GM06990 (cell line): ENCODE data around the gene KCNQ5.

Experiments used
- DNase-seq: peaks from one replicate; pipeline ENCODE4 v3.0.0-alpha.2; 2011; ENCODE audit not compliant: insufficient read length; ENCODE audit errors: extremely low read depth
- H3K27me3 ChIP-seq: replicated peaks from 2 replicates; pipeline ENCODE4 v1.6.0; 2011; ENCODE audit warnings: low read length; ENCODE audit not compliant: control insufficient read depth, insufficient read depth
- H3K36me3 ChIP-seq: 2 replicates; pipeline ENCODE4 v1.5.1; 2011; ENCODE audit warnings: low read length; ENCODE audit not compliant: control insufficient read depth, insufficient read depth
- H3K4me3 ChIP-seq: replicated peaks from 2 replicates; pipeline ENCODE4 v1.5.1; 2011; ENCODE audit warnings: low read depth, mild to moderate bottlenecking, control low read depth, low read length
- CTCF ChIP-seq: IDR thresholded peaks from 2 replicates; pipeline ENCODE4 v1.5.1; 2011; ENCODE audit warnings: low read length, control low read depth, mild to moderate bottlenecking, inconsistent platforms; ENCODE audit not compliant: insufficient read depth, poor library complexity, severe bottlenecking

Gene KCNQ5

GRCh38 chr6:73050706-73051105, 428.8 kb downstream of the KCNQ5 start:
- Histone ChIP-seq H3K4me3 (no peak overlapping the region), H3K27me3 (no peaks in the 10 kb centered on the region), H3K36me3 (no peaks in the 10 kb centered on the region)
- no peak for DNase-seq
- no peak for TF ChIP-seq CTCF

- Histone ChIP-seq H3K27me3 (no peaks in the 10 kb centered on the region), H3K4me3 (no peak overlapping the region), H3K36me3 (no peaks in the 10 kb centered on the region)
- no peak for TF ChIP-seq CTCF
- DNase-seq: no peak
Observed at GRCh38 chr6:73051147-73051546, 429.3 kb downstream of the KCNQ5 start.

GRCh38 chr6:73054958-73055357, 433.1 kb downstream of the KCNQ5 start:
- Histone ChIP-seq H3K27me3 (no peaks in the 10 kb centered on the region), H3K36me3 (no peaks in the 10 kb centered on the region), H3K4me3 (no peak overlapping the region)
- DNase-seq: no peak
- TF ChIP-seq CTCF: no peak

- no peaks in the 10 kb centered on the region for H3K36me3 ChIP-seq
- DNase-seq: no peak
- no peak overlapping the region for H3K4me3 ChIP-seq
- H3K27me3 ChIP-seq: no peaks in the 10 kb centered on the region
- no peak for TF ChIP-seq CTCF
Observed at GRCh38 chr6:73058736-73059135, 436.9 kb downstream of the KCNQ5 start.

GRCh38 chr6:73062130-73062529, 440.3 kb downstream of the KCNQ5 start:
- no peaks in the 10 kb centered on the region for H3K36me3 ChIP-seq
- no peaks in the 10 kb centered on the region for H3K27me3 ChIP-seq
- no peak for DNase-seq
- no peak overlapping the region for H3K4me3 ChIP-seq
- TF ChIP-seq CTCF: no peak

- H3K4me3 ChIP-seq: no peak overlapping the region
- no peaks in the 10 kb centered on the region for H3K36me3 ChIP-seq
- no peak for TF ChIP-seq CTCF
- no peak for DNase-seq
- no peaks in the 10 kb centered on the region for H3K27me3 ChIP-seq
Observed at GRCh38 chr6:73062837-73063236, 441.0 kb downstream of the KCNQ5 start.
